ENCODE measurements around the gene VWA8.

GRCh38 chr13:41579881-41580280 is 381.0 kb downstream of the VWA8 start:
- TF ChIP-seq, protein P1, sequence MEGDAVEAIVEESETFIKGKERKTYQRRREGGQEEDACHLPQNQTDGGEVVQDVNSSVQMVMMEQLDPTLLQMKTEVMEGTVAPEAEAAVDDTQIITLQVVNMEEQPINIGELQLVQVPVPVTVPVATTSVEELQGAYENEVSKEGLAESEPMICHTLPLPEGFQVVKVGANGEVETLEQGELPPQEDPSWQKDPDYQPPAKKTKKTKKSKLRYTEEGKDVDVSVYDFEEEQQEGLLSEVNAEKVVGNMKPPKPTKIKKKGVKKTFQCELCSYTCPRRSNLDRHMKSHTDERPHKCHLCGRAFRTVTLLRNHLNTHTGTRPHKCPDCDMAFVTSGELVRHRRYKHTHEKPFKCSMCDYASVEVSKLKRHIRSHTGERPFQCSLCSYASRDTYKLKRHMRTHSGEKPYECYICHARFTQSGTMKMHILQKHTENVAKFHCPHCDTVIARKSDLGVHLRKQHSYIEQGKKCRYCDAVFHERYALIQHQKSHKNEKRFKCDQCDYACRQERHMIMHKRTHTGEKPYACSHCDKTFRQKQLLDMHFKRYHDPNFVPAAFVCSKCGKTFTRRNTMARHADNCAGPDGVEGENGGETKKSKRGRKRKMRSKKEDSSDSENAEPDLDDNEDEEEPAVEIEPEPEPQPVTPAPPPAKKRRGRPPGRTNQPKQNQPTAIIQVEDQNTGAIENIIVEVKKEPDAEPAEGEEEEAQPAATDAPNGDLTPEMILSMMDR (conservative IDR thresholded peaks at IDR 0.05) = no peak
- no peak for TF ChIP-seq ZFX (IDR thresholded peaks at IDR 0.05)

Data from C4-2B (cell line).